GM12892 (cell line): Measurements from ENCODE around the gene KANSL1L.

ENCODE experiments used
- POLR2A ChIP-seq: IDR thresholded peaks from 2 replicates; pipeline ENCODE4 v1.6.1; 2011; ENCODE audit warnings: low read depth, low read length, control low read depth
- POLR2AphosphoS5 ChIP-seq: IDR thresholded peaks from 2 replicates; pipeline ENCODE4 v1.6.1; 2011; ENCODE audit warnings: low read depth, low read length, control low read depth
- TAF1 ChIP-seq: IDR thresholded peaks from 2 replicates; pipeline ENCODE4 v1.6.1; 2011; ENCODE audit warnings: low read depth, mild to moderate bottlenecking, control low read depth, low read length, borderline replicate concordance

DNA sequence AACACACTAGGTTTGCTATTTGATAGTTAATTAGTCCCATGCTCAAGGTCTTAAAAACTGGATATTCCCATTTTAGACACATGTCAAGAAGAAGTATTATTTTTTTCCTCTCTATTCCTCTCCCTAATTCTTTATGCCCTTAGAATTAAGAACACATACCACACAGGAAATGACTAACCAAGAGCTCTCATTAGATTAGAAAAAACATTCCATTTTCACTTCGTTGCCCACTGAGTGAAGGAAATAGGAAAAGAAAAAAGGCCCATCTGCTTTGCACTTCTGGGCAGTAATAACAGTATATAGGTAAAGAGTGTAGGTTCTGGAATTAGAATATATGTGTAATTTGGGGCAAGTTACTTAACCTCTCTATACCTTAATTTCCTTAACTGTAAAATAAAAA lies 27.1 kb upstream of the KANSL1L start:
- no peak for TF ChIP-seq POLR2AphosphoS5
- no peak for TF ChIP-seq POLR2A
- no peak for TF ChIP-seq TAF1
